ENCODE results near the gene STRN3. TPM values are rescaled to one million over a fixed set of nuclear protein-coding genes. Genes with fewer than 3 reads are reported as not detected.

STRN3 gene
- total and polyA plus RNA-seq, 2 of the 8 experiments (the other 6 are each of a cell fraction or from before 2014, with no cell fraction given): 8.7 to 38.1 TPM

- Histone ChIP-seq H3K23ac (ENCODE audit: insufficient read length) (no peak overlapping the region), H2AK5ac (ENCODE audit: low read depth, low read length) (no peak overlapping the region), H4K20me1 (replicated peaks in 1 of 2; ENCODE audit: control insufficient read depth in 1 of 2, insufficient read depth in 2 of 2, low read length in 2 of 2) (peaks cover 2 to 7% of the 10 kb centered on the region in 2 experiments), H3K4me3 (ENCODE audit: extremely low read depth in 1 of 4, insufficient read depth in 2 of 4, low read depth in 3 of 4, low read length in 4 of 4) (no peak overlapping the region), H2BK12ac (ENCODE audit: low read depth, low read length) (no peak overlapping the region), H3K14ac (ENCODE audit: insufficient read length) (no peak overlapping the region), H3K56ac (replicated peaks; ENCODE audit: insufficient read length, low read depth, low read length) (no peak overlapping the region), H3K4me1 (replicated peaks in 1 of 4; ENCODE audit: control insufficient read depth in 3 of 4, insufficient read depth in 4 of 4, low read length in 3 of 4) (peaks cover 0 to 5% (median 0%) of the 10 kb centered on the region in 4 experiments; a peak in 2 of 7 replicates), H2BK20ac (ENCODE audit: low read length) (no peak overlapping the region), H2BK5ac (ENCODE audit: low read depth, low read length) (no peak overlapping the region), H3K4me2 (ENCODE audit: insufficient read depth in 1 of 2, low read depth in 2 of 2, low read length in 2 of 2) (no peak overlapping the region), H3K27ac (ENCODE audit: low read depth, low read length) (no peak overlapping the region), H3K18ac (ENCODE audit: extremely low read depth, low read length) (no peak overlapping the region), H2BK120ac (replicated peaks; ENCODE audit: low read depth, low read length) (no peak overlapping the region), H3K36me3 (ENCODE audit: control insufficient read depth in 2 of 4, insufficient read depth in 4 of 4, low read length in 3 of 4) (peaks cover 0 to 3% (median 0%) of the 10 kb centered on the region in 4 experiments; a peak in 2 of 8 replicates), H3K27me3 (replicated peaks in 1 of 4; ENCODE audit: control insufficient read depth in 3 of 4, extremely low read depth in 1 of 4, insufficient read depth in 3 of 4, low read length in 3 of 4) (no peaks in the 10 kb centered on the region), H2BK15ac (ENCODE audit: low read length) (no peak overlapping the region), H2AFZ (ENCODE audit: low read length) (no peak overlapping the region), H4K5ac (ENCODE audit: insufficient read length, low read depth, low read length) (no peak overlapping the region), H3K9me3 (ENCODE audit: insufficient read depth in 2 of 2, low read depth in 1 of 2, low read length in 1 of 2) (no peaks in the 10 kb centered on the region), H3K79me1 (ENCODE audit: low read depth, low read length) (no peaks in the 10 kb centered on the region), H4K91ac (replicated peaks; ENCODE audit: insufficient read length, low read length) (no peak overlapping the region), H3K79me2 (ENCODE audit: control insufficient read depth in 1 of 2, insufficient read depth in 2 of 2, low read length in 2 of 2) (peaks cover 8 to 97% of the 10 kb centered on the region in 2 experiments), H3K23me2 (ENCODE audit: low read depth, low read length) (no peaks in the 10 kb centered on the region), H4K8ac (ENCODE audit: extremely low read depth, insufficient read depth, low read length) (no peak overlapping the region), H3K4ac (replicated peaks; ENCODE audit: insufficient read length, low read depth, low read length) (no peak overlapping the region), H3K9ac (replicated peaks in 1 of 4; ENCODE audit: extremely low read depth in 1 of 4, low read depth in 3 of 4, low read length in 3 of 4) (no peak overlapping the region)
- WGBS, 2 experiments (ENCODE audit: extremely low coverage in 1 of 2, insufficient coverage in 1 of 2, insufficient read length in 1 of 2, insufficient replicate concordance in 2 of 2, low coverage in 1 of 2, low lambda C conversion rate in 2 of 2, missing lambda C conversion rate in 1 of 2): 88% methylated on average over 2 of the region's 3 CpGs; no CpG with 5 or more reads in 1 of the 2 experiments
- POLR2A ChIA-PET (ENCODE audit: partially characterized antibody): interaction anchor here (1.0 to 6.2 kb wide), 3 partner anchors 11 to 23 kb away, joined by 3 to 38 read pairs (median 4); partner anchors contain the start of genes AP4S1 and STRN3
- DNase-seq (ENCODE audit: low read depth in 1 of 2, low spot score in 2 of 2) (no peak), FAIRE-seq (no peak)
- CTCF ChIA-PET (ENCODE audit: partially characterized antibody): no interaction called here
- TF ChIP-seq CTBP2 (IDR thresholded peaks at IDR 0.05; ENCODE audit: borderline replicate concordance, insufficient read depth, insufficient read length, low read length) (no peak), ATF2 (IDR thresholded peaks at IDR 0.05; ENCODE audit: low read length) (no peak), TCF12 (IDR thresholded peaks at IDR 0.05; ENCODE audit: low read depth, low read length) (no peak), FOSL1 (IDR thresholded peaks at IDR 0.05; ENCODE audit: insufficient read depth, low read depth, low read length) (no peak)
Measured at GRCh38 chr14:31009836-31010574, 16.2 kb downstream of the STRN3 start.

All from H1 (cell line).